Measurements from ENCODE around the gene ADAP1.

DNA sequence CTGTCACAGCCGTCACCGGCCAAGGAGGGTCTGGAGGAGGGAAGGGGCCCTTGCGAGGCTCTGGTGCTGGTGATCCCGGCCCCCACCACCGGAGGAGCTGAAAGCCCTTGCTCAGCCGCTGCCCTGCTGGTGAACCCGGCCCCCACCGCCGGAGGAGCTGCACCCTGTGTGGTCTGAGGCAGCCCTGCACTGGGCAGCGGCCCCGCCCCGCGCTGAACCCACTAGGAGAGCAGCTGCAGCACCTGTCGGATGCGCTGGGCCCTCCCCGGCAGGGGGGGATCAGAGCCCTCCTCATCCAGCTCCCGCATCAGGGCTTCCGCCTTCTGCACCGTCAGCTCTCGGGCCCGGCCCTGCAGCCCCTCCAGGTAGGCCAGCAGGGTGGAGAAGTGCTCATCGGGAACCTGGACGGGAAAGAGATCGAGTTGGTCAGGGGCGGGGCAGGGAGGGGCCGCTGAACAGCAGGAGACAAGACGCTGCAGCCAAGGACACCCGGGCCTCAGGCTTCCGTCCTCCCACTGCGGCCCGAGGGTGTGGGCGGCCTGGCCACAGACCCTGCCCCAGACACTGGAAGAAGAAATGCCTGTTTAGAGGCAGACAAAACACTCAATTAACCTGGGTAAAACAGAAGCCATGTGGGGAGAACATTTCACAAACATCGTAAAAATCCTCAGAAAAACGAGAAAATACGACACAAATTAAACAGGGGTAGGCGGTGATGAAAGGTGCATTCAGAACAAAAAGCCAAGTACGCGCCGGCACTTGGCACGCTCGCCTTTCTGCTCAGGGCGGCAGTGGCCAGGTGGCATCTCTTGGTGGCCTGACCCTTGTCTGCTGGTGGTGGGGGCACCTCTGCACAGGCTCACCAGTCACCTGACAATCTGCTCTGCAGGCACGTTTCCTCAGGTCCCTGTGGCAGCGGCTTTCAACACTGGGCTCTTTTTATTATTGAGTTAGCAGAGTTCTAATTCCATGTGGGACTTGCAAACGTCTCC is 43.2 kb upstream of the ADAP1 start:
- TF ChIP-seq, protein P1, sequence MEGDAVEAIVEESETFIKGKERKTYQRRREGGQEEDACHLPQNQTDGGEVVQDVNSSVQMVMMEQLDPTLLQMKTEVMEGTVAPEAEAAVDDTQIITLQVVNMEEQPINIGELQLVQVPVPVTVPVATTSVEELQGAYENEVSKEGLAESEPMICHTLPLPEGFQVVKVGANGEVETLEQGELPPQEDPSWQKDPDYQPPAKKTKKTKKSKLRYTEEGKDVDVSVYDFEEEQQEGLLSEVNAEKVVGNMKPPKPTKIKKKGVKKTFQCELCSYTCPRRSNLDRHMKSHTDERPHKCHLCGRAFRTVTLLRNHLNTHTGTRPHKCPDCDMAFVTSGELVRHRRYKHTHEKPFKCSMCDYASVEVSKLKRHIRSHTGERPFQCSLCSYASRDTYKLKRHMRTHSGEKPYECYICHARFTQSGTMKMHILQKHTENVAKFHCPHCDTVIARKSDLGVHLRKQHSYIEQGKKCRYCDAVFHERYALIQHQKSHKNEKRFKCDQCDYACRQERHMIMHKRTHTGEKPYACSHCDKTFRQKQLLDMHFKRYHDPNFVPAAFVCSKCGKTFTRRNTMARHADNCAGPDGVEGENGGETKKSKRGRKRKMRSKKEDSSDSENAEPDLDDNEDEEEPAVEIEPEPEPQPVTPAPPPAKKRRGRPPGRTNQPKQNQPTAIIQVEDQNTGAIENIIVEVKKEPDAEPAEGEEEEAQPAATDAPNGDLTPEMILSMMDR (conservative IDR thresholded peaks at IDR 0.05 in 1 of 2, IDR thresholded peaks at IDR 0.05 in 1 of 2; ENCODE audit: extremely low read depth in 1 of 2, insufficient read depth in 1 of 2, low read depth in 1 of 2, low read length in 2 of 2) = no peak
- TF ChIP-seq EZH2 (IDR thresholded peaks at IDR 0.05; ENCODE audit: borderline replicate concordance, low read length) = no peak
